HG03565 (cell line): Measurements from ENCODE around the gene RBBP8NL.

Experiments used
- ATAC-seq: cut with Tn5 transposase; IDR thresholded peaks from one replicate; pipeline ENCODE4 v1.9.1; 2021; ENCODE audit warnings: mild to moderate bottlenecking, moderate library complexity; ENCODE audit not compliant: unreplicated experiment

The RBBP8NL gene

DNA sequence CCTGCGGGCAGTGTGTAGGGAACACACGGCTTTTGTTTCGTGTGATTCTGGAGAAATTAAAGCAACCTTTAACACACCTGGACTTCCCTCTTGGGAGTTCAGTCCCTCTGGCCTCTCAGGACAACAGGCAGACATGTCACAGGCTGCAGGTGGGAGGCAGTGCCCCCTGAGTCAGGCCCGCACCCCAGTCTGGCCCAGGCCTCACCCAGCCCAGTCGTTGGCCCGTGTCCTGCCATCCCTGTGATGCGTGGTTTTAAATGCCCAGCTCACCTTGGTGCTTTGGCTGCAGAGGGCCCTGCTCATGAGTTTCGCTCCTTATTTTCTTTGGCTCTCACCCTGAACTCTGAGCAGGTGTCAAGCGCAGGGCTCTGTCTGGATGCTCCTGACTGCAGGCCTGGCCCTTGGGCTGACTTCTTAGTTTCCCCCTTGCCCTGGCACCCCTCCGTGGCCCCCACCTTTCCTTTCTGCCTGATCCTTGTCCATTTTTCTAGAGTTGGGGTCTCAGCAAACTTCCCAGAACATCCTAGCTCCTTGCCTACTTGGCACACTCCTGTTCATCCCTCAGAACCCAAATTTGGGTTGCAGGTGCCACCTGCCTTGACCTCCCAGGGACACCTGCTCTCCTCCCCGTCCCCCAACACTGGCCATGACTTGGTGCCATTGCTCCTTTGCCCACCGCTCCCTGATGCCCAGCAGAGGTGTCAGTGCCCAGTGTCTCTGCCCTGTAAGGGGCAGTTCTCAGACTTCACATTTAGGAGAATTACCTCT, 18.1 kb downstream of the RBBP8NL start:
- no peak for ATAC-seq

DNA sequence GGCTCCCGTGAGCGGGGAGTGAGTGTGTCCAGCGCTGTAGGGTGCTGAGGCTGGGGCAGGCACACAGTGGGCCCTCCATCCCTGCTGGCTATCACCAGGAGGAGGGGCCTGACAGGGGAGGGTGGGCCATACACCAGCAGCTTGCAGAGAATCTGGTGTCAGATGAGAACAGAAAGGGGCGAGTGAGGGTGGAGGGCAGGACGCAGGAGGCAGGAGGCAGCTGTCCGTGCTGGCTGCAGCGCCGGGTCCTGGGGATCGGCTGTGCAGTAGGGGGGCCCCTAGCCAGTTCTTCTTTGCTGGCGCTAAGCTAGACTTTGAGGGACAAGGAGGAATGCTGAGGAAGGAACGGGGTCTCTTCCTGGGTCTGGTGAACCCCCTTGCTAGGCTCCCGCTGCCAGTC, 18.7 kb downstream of the RBBP8NL start:
- ATAC-seq: no peak

DNA sequence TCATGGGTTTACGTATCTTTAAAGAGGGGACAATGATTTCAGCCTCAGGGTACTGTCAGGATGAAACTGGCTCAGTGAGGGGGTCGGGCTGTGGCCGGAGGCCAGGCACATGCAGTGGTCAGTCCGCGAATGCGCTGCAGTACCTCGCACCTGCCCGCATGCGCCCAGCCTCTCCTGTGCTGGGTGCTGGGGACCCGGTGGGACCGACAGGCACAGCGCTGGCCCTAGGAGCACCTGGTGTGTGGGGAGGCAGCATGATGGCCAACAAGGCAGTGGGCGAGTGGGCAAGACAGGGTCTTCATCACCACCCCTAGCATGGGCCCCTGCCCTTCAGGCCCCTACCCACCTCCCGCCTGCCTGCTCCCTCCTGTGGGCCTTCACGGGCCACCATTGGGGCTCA, 19.3 kb downstream of the RBBP8NL start:
- ATAC-seq: no peak

DNA sequence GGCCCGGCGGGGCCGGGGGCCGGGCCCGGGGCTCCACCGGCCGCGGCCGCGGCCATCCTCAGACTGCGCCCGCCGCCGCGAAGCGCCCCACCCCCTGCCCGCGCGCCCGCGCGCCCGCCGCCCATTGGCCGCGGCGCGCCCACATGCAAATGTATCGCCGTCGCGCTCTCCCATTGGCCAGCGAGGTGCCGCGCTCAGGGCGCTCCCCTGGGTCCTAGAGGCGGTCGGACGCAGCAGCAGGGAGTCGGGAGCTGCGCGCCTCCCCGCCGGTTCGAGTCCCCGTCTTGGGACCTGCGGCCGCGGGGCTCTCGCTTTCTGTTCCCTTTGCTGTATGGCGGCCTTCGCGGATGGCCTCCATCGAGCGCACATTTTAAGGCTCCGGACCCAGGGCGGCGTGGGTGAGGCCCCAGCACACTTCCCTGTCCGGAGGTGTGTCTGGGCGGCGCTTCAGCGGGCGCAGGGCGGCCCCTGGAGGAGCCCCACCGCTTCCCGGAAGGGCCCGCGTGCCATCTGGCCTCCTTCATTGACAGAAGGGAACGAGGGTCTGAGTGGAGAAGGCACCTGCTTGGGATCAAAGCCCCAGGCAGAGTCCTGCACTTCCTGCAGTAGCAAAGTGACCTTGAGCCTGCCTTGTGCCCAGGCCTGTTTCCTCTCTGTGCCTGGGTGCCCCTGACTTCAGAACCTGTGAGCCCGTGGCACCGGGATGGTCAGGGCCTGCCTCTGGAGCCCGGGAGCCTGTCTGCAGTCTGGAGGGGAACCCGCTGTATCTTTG, 19.9 kb downstream of the RBBP8NL start, which contains the start of gene CABLES2:
CABLES2 (minus strand) TSS at position 65 of the 772 bp plus-strand sequence; CDS start at position 56, 9 bp downstream.
- peak; percentile 83 for ATAC-seq

DNA sequence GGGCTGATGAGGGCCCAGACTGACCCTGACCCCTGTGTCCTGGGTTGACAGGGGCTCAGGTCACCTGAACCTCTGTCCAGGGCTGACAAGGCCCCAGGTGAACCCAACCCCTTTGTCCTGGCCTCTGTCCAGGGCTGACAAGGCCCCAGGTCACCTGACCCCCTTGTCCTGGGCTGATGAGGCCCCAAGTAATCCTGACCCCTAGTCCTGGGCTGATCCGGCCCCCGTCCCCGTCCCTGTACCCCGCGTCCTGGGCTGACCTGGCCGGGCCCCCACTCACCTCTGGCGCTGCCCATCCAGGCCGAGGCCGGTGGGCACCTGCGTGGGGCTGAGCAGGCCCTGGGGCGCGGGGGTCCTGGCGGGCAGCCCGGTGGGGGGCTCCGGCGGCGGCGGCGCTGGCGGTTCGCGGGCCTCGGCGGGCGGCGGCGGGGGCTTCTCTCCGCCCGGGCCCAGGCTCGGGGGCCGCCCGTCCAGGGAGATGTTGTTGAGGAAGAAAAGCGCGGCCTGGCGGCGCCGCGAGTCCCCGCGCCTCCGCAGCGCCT, 20.6 kb downstream of the RBBP8NL start:
- ATAC-seq: peak; percentile 0

DNA sequence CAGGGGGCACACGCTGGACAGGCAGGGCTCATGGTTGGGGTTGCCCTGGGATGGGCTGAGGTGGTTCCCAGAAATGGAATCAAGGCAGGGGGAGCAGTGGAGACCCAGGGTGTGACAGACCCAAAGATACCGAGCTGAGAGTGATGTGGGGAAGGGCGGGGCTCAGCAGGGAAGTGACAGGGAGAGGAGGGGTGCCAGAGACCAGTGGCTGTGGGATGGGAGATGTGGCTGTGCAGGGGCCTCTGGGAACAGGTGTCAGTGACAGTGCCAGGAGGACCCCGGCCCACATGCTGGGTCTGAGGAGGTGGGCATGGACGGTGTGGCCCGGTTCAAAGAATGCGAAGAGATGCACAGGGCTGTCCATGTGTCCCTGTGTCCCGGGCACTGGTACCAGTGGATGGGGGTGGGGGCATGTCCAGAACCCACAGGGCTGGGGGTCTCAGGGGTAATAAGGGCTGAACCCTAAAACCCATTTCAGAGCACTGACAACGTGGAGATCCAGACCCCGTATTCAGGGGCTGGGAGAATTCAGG, 21.3 kb downstream of the RBBP8NL start:
- no peak for ATAC-seq

DNA sequence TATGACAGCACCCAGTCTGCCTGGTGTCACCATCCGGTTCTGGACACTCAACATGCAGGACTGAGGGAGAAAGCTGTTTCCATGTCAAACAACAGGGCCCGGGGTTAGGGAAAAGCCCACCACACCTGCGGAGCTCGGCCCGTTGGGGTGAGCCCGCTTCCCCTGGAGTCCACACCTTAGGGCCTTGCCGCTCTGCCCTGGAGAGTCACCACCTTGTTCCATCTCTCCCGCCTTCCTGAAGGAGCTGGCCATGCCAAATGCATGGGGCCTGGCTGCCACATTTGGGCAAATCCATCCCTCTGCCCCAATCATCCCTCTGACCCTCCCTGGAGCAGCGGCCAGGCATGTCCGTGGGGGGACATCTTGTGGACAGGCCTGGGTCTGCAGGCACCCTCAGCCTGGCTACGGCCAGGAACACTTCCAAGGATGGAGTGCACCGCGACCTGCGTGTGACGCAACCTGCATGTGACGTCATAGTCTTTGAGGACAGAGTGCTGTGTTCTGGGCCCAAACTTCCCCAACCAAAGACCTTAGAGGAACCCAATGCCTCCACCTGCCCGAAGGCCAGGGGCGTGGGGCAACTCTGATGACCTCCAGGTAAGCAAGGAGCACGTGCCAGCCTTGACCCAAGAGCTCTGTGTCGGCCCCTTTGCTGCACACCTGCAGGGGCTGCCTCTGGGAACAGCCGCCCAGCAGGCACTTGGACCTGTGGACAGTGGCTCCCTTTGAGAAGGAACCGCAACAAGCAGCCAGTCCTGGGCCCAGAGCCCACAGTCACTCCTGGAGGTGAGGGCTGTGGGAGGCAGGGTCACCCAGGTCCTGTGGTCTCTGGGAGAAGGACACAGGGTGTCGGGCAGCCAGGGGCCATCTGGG, 22.0 kb downstream of the RBBP8NL start:
- no peak for ATAC-seq

DNA sequence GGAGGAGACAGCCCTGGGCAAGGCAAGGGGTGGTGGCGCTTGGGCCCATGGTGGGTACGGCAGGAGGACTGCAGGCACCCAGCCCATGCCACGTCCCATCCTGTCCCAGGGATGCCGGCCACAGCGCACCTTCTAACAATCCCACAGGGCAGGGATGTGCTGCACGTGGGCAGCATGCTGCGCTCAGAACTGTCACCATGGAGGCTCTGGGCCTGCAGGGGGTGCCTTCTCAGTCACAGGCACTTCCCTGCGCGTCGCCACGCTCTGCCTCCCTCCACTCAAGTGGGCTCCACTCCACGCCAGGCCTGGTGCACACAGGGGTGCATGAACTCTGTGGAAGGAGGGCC, 22.6 kb downstream of the RBBP8NL start:
- ATAC-seq: no peak

DNA sequence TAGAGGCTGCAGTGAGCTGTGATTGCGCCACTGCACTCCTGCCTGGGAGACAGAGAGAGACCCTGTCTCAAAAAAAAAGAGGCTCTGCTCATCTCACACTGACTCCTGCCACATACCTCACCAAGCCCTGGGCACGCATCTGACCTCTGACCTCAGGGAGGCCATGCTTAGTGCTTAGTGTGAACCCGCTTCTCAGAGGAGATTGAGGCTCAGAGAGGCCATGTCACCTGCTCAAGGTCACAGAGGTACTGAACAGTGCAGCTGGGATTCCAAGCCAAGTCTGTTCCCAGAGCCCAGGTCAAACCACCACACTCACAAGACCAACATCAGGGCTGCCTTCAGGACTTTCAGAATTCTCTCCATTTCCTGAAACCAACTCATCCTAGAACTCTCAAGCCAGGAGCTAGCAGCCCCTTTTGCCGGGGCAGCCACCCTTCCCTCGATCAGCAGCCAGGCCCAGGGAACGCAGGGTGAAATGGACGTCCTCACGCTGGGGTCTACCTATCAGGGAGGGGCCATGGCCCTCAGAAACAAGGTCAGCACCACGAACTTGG, 23.1 kb downstream of the RBBP8NL start:
- ATAC-seq: no peak

DNA sequence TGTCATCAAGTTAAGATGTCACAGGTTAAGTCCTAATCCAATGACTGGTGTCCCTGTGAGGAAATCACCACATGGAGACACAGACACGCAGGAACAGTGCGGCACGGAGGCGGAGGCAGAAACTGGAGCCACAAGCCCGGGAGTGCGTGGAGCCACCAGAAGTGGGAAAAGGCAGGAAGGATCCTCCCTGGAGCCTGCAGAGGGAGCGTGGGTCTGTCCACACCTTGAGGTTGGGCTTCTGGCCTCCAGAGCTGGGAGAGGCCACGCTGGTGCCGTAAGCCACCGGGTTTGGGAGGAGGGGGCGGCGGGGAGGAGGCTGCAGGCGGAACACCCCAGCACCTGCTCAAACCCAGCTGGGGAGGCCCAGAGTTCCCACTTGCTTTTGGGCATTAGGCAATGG, 24.0 kb downstream of the RBBP8NL start:
- ATAC-seq: no peak

DNA sequence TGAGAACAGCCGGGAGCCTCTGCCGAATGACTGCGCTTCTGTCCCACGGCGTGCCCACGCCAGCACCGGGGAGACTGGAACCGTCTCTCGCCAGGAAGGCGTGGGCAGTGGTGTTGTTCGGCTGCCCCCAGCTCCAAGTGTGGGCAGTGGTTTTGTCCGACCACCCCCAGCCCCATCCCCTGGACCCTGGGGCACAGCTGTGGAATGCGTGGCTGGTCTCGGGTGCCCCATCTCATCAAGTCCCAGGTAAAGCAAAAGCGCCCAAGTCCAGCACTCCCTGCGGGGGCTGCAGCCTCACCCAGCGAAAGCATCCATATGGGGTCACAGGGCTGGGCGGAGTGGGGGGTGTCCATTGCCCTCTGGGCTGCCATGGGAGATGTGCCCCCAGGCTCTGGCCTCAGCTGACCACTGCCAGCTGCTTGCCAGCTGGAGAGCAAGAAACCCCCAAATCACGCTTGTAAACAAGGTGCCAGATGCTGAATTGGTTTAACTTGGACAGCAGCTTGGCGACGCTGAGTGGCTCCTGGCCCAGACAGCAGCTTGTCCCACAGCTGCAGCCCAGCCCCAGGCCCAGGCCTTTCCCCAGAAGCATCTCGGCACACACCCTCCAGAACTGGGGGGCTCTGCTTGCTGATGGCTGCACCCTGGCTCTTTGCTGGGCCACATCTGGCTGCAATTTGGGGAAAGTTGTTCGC, 24.7 kb downstream of the RBBP8NL start:
- ATAC-seq: no peak

DNA sequence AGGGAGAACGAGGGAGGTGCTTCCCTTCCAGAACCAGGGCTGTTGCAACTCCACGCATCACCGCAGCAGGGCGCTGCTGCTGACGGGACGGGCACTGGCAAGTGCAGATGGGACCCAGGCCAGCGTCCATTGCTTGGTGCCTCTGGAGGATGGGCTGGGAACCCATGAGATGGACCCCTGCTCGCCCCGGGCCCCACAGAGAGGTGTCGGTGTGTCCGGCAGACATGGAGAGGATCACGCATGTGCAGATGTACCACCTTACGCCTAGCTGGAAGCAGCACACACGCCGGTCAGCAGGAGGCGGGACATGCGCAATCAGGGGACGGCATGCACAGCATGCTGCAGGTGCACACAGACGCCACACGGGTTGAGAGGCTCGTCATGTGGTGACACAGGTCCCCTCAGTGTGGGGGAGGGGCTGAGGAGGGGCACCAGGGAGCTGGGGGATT, 26.0 kb downstream of the RBBP8NL start:
- no peak for ATAC-seq

DNA sequence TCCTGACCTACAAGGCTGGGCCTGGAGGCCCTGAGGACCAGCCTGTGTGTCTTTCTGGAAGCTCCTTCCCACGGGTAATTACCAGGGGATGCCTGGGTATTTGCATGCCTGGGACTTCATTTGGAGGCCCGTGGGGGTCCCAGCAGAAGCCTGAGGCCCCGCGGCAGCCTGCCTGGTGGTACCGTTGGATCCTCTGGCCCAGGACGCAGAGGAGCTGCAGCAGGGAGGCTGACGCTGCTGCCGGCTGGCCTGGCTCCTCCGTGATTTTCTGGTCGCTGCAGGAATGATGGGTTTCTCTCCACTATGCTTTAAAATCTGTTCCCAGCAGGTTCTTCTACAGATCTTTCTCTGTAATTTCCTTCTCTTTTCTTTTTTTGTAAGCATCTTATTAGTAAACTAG, 26.8 kb downstream of the RBBP8NL start:
- no peak for ATAC-seq

DNA sequence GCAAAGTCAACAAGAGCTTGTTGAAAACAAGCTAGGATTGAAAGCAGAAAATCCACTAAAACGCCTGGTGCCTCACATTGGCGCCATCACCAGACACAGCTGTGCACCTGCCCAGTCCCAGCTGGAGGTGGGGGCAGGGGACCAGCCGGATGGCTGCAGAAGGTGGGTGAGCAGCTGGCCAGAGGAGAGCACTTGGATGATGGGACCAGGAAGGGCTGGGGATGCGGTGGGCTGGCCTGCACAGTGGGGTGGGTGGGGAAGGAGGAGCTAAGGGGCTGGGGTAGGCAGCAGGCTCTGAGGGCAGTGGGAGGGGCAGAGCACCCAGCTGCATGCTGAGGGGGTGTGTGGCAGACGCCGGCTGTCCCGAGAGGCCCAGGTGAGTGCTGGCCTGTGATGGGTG, 27.3 kb downstream of the RBBP8NL start:
- no peak for ATAC-seq

DNA sequence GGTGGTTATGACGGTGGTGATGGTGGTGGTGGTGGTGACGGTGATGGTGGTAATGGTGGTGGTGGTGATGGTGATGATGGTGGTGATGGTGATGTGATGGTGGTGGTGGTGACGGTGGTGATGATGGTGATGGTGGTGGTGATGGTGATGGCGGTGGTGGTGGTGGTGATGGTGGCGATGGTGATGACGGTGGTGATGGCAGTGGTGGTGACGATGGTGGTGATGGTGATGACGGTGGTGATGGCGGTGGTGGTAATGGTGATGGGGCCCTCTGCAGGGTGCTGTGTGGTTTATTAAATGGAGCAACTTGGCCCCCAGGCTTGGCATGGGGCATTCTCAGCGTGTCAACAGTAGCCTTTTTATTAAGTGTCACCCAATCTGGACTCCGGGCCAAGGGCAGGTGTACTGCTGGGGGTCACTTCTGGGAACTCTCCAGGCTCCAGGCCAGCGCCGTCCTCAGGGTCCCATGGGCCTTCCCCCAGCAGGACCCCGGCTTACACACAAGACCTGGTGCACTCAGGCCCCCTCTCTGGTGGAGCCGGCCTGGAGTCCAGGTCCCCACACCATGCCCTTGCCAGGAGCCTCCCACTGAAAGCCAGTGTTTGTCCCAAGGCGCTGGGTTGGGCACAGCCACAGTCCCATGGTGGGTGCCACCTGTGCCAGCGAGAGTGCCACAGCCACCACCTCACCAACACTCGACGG, 29.1 kb downstream of the RBBP8NL start:
- no peak for ATAC-seq

DNA sequence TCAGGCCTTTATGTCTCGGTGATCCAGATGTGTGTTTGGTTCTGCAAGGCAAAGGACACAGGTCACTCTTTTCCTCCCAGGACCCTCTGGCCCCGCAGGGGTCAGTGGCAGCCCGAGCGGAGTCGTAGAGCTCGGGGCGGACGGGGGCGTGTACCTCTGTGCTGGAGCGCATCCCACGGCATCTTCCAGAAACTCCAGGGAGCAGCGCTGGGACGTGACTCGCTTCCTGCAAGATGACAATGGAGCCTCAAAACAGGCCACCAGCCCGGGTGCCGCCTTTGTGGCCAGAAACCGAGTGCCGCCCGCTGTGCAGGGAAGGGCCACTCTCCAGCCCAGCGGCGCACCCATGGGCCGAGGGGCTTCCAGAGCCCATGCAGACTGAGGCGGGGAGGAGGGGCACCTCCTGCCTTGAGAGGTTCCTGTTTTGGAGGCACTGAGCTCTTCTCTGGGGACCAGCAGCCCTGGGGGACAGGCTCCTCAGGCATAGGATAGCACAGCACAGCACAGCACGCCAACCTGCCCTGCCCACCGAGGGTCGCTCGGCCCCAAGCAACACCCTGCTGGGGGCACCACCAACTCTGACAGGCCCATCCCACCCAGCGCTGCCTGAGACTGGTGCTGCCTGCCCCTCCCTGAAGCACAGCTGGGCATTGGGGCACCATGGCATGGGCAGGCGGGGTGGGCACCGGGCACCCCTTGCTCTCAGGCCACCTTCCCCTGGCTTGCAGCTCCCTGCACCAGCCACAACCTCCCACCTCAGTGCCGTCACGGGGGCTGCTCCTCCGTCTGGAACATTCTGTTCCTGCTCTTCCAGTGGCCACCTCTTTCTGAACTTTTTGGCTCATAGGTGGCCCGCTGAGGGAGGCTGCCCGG, 30.7 kb downstream of the RBBP8NL start:
- ATAC-seq: no peak

DNA sequence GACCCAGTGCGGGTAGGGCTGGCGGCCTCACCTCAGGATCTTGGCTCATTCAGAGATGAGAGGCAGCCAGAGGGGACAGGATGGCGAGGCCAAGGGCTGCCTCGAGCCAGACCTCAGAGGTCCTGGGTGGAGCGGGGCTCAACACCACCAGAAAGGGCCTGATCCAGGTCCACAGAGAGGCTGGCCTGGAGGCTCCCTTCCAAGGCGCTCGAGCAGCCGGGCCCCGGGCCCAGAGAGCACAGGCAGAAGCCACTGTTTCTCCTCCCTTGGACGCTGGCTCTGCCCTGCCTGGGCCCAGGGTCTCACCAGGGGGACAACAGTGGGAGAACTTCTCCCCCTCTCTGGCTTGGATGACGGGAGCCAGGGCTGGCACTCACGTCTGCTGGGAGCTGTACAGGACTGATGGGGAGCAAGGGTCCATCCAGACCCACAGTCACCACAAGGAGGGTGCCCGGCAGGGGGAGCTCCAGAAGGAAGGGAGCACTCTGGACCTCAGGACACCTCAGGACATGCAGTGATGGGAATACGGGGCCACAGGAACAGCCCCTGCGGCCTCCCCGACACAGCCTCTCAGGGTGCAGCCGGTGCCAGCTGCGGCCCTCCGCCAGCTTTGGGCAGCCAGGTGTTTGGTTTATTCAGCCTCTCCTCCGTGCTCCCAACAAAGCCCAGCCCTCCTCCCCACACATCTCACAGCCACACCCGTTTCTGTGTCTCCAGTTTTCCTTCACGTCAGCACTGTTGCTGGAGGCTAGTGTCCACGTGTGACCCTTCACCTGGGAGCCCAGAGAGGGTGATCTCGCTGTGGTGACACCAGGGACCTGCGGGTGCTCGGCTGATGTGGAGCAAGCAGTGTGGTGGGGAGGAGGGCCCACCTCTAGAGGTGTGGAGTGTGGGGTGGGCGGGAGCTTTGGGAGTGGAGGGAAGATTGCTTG, 31.8 kb downstream of the RBBP8NL start:
- no peak for ATAC-seq
